ENCODE data around the gene PRSS16.
"Not testable (repeated sequence)": the region's sequence is repeated elsewhere in the genome, so short reads cannot be mapped to it uniquely, and the experiment has no call there.

The PRSS16 gene, protein sequence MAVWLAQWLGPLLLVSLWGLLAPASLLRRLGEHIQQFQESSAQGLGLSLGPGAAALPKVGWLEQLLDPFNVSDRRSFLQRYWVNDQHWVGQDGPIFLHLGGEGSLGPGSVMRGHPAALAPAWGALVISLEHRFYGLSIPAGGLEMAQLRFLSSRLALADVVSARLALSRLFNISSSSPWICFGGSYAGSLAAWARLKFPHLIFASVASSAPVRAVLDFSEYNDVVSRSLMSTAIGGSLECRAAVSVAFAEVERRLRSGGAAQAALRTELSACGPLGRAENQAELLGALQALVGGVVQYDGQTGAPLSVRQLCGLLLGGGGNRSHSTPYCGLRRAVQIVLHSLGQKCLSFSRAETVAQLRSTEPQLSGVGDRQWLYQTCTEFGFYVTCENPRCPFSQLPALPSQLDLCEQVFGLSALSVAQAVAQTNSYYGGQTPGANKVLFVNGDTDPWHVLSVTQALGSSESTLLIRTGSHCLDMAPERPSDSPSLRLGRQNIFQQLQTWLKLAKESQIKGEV

DNA sequence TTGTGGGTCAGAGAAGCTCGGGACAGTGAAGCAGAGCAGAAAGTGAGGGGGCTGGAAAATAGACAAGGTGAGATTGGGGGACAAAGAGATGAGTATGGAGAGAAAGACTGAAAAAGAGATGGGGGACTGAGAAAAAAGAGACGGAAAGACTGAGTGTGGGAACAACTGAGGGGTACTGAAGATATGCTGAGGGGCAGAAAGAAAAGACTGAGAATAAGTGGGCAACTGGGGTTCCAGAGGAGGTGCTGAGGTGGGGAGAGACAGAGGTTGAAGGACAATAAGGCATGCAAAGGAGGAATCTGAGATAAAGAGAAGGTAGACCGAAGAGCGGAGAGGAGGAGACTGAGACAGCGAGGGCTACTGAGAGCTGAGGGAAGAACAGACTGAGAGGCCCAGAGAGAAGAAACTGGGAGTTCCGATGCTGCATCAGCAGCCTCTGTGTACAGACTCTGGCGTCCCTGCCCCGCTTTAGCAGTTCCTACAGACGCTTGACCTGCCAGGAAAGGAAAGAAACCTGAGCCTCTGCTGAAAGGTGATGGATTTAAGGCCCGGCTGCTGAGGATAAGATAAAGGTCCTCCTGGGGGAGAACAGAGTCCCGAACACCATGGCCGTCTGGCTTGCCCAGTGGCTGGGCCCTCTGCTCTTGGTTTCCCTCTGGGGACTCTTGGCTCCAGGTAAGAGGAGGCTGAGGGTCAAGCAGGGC lies at the start of gene PRSS16:
Gene PRSS16 (plus strand): TSS at position 569 of the 704 bp plus-strand sequence. CDS start 37 bp downstream, at position 606.
- DNase-seq (ENCODE audit: low spot score) = no peak

DNA sequence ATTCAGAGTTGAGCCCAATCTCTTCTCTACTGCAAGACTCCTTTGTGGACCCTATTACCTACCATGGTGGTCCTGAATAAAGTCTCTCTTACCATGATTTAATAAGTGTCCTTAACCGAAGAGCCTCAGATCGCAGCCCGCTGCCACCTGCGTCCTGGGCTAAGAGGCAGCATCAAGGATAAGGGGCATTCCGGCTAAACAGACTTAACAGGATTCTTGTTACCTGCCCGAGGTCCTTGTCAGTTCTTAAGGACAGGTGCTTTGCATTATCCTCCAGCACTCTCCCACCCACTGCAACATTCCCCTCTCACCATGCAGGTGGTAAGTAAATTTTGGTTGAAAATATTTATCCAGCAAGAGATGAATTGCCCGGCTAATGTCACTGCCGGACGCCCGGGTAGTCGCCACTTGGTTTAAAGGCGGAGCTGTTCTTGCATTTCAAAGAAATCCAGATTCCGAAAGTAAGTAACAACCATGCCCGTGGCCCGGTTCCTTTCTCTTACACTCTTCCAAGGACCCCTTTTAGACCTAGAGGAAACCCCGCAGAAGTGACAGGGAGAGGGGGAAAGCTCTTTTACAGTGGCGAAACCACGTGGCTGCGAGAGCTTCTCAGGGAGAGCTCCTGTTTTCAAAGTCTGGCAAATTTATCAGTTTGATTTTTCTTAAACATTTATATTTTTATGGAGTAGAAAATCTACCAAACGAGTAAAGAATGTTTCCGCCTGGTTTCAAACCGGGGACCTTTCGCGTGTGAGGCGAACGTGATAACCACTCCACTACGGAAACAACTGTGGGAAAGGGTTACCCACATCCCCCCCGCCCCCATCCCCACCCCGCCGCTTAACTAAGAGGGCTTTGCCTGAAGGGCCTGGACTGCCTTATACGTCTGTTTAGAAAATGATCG lies 41.9 kb upstream of the PRSS16 start:
- peak; percentile 7 for DNase-seq (ENCODE audit: low spot score)

DNA sequence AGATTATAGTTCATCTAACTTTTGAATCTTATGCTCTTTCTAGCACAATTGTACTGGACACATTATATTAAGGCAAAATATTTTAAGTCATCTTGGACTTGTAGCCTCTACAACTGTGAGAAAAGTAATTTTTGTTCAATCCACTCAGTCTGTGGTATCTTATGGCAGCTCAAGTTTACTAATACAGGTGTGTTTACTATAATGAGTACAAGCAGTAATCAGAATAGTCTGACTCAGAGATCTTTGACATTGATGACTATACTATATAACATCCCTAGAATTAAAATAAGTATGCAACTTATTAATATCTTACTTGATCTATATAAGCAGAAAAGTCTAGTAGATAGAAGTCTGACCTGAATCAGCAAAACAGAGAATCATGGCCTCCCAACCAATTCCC lies 40.7 kb upstream of the PRSS16 start:
- no peak for DNase-seq (ENCODE audit: low spot score)

DNA sequence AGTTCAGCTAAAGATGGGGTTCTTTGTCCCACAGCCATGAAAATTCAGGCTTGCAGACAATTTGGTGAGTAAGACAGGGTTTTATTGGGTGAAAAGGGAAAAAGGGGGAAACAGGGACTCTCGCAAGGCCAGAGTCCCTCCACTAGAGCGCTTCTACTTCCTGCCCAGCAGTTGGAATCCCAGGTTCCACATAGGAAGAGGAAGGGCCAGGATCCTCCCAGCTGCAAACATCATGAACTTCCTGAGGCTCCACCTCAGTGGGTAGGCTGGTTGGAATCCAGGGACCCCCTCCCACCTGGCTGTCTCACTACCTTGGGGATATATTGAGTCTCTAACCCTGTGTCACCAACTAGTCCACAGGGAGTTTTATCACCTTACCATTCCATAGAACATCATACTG lies 39.5 kb upstream of the PRSS16 start:
- DNase-seq (ENCODE audit: low spot score) = no peak

DNA sequence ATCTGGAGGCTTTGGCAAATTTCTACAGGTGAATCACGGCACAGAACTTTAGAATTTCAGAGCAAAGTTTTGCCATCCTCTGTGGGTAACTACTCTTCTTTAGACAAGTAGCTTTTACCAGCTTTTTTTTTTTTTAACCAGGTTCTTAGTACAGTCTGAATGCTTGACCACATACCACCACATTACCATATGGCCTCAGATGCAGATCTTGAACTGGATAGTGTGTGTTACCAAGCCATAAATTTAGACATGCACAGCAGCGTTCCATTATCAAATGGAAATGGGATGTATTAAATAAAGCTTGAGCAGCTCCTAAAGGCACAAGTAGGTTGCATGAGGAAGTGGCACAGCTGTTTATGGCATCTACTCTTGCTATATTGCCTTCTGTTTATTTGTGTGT lies 38.3 kb upstream of the PRSS16 start:
- no peak for DNase-seq (ENCODE audit: low spot score)

DNA sequence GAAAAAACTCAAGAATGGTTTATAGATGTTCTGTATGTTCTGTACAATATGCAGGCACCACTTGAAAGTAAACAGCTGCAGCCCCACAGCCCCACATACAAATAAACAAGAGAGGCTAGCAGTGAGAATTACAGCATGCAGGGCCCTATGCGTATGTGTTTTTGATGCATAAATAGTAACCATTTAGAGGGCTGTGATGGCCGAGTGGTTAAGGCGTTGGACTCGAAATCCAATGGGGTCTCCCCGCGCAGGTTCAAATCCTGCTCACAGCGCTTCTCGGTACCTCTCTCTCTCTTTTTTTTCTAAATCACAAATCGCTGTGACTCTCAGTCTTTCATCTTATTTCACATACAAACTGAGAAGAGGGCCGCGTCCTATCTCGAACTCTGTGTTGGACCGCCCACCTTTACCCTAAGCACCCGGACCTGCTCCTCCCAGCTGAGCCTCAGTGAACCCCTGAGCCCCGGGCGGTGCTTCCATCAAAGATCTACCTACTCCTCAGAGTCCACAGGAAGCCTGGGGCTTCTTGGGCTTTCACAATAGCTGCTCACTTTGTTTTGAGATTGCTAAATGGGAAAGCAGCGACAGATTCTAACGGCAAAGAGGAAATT lies 37.7 kb upstream of the PRSS16 start:
- DNase-seq (ENCODE audit: low spot score) = no peak

DNA sequence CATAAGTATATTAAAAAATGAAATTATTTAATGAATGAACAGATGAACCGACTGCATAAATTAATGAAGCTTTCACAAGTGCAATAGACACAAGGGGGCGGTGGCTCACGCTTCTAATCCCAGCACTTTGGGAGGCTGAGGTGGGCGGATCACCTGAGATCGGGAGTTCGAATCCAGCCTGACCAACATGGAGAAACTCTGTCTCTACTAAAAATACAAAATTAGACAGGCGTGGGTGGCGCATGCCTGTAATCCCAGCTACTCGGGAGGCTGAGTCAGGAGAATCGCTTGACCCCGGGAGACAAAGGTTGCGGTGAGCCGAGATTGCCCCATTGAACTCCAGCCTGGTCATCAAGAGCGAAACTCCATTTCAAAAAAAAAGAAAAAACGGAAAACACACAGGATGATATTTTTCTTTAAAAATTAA lies 34.4 kb upstream of the PRSS16 start:
- DNase-seq (ENCODE audit: low spot score) = not testable (repeated sequence)

DNA sequence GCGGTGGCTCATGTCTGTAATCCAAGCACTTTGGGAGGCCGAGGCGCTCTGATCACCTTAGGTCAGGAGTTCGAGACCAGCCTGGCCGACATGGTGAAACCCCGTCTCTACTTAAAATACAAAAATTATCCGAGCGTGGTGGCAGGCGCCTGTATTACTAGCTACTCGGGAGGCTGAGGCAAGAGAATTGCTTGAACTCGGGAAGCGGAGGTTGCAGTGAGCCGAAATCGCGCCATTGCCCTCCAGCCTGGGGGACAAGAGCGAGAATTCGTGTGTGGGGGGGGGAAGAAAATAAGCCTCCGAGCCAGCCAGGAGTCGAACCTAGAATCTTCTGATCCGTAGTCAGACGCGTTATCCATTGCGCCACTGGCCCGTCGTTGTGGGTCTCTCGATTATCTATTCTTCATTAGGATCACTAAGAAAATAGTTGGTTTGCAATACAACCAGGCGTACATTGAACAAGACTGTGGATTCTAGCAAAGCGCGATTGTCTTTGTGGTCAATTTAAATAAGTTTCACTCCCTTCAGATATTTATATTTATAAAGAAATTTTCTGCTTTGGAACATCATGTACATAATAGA lies 33.9 kb upstream of the PRSS16 start:
- DNase-seq (ENCODE audit: low spot score) = no peak

DNA sequence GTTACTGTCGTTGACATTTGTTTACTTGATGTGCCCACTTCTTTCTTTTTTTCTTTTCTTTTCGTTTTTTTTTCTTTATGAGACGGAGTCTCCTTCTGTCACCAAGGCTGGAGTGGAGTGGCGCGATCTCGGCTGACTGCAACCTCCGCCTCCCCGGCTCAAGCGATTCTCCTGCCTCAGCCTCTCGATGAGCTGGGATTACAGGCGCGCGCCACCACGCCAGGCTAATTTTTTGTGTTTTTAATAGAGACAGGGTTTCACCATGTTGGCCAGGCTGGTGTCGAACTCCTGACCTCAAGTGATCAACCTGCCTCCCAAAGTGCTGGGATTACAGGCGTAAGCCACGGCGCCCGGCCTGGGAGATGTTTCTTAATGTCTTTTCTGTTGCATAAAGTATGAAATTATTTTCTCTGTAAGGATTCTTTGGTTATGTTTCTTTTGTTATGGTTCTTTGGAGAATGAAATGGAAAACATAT lies 33.3 kb upstream of the PRSS16 start:
- DNase-seq (ENCODE audit: low spot score) = no peak

DNA sequence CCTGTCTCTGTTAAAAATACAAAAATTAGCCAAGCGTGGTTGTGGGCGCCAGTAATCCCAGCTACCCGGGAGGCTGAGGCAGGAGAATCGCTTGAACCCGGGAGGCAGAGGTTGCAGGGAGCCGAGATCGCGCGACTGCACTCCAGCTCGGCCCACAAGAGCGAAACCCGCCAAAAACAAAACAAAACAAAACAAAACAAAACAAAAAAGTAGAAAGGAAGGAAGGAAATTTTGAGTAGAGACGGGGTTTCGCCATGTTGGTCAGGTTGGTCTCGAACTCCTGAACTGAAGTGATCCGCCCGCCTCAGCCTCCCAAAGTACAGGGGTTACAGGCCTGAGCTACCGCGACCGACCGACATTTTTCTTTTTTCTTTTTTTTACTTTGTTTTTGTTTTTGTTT lies 30.6 kb upstream of the PRSS16 start:
- DNase-seq (ENCODE audit: low spot score) = no peak

DNA sequence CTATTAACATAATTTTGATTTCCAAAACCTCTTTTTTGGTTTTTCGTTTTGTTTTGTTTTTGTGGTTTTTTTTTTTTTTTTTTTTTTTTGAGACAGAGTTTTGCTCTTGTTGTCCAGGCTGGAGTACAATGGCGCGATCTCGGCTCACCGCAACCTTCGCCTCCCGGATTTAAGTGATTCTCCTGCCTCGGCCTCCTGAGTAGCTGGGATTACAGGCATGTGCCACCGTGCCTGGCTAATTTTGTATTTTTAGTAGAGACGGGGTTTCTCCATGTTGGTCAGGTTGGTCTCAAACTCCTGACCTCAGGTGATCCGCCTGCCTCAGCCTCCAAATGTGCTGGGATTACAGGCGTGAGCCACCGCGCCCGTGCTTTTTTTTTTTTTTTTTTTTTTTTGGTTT lies 24.5 kb upstream of the PRSS16 start:
- DNase-seq (ENCODE audit: low spot score) = not testable (repeated sequence)

DNA sequence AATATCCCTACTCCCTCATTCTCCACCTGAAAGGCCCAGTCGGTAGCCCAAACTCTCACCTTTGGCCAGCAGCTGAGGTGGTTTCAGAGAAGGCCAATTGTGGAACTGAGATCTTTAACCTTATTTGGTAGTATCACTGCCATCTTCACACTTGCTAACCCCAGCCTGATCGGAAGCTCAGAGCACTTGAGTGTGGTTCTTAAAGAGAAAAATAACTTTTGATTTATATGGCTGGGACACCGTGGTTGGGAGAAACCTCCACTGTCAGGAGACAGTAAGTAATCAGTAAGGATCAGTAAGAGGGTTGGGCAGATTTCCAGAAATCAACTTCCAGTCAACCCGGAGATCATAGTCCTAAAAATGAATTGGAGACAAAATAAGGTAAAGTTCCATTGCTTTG lies 22.8 kb upstream of the PRSS16 start:
- DNase-seq (ENCODE audit: low spot score) = no peak

DNA sequence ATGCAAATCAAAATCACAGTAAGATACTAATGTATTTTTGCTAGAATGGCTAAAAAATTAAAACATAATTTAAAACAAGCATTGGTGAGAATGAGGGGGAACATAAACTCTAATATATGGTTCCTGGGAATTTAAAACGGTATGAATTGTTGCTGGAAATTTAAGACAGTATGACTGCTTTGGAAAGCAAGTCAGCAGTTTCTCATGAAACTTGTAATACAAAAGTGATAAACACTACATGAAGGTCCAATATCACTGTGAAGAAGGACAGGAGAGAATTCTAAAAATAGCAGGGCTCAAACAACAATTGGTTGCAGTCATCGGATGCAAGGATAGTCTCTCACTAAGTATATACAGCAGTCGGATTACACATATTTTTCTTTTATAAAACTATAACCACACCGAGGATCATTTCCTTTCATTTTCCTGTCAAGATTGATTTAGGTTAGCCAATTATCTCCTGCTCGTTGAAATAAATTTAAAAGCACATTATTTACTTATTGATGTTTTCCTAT lies 18.5 kb upstream of the PRSS16 start:
- no peak for DNase-seq (ENCODE audit: low spot score)

DNA sequence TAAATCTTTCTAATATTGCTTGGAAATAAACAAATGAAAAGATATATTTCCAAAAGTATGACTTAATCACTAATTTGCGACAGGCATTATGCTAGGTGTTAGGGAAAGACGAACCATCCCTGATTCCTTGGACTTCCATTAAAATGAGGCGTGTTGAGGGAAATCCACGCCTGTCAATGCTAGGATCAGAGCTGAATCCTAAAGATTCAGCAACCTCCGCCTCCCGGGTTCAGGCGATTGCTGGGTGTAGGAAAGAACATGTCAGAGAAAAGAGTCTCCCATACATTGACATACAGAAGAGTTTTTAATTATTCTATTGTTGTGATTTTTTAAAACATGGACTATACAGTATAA lies 16.8 kb upstream of the PRSS16 start:
- no peak for DNase-seq (ENCODE audit: low spot score)

DNA sequence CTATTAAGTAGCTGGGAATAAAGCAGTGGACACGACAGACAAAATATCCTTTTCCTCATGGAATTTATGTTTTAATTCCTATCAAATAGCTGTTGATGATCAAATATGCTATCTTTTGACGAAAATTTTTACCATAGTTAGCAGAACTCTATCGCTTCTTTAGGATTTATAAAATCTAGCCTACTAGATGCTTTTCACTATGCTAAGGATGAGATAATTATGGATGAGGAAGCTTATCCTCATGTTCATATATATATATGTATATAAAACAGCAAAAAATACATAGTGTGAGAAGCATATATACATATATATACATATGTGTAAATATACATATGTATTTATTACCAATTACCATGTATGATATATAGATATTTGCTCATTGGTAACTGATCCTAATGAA lies 12.9 kb upstream of the PRSS16 start:
- DNase-seq (ENCODE audit: low spot score) = no peak

DNA sequence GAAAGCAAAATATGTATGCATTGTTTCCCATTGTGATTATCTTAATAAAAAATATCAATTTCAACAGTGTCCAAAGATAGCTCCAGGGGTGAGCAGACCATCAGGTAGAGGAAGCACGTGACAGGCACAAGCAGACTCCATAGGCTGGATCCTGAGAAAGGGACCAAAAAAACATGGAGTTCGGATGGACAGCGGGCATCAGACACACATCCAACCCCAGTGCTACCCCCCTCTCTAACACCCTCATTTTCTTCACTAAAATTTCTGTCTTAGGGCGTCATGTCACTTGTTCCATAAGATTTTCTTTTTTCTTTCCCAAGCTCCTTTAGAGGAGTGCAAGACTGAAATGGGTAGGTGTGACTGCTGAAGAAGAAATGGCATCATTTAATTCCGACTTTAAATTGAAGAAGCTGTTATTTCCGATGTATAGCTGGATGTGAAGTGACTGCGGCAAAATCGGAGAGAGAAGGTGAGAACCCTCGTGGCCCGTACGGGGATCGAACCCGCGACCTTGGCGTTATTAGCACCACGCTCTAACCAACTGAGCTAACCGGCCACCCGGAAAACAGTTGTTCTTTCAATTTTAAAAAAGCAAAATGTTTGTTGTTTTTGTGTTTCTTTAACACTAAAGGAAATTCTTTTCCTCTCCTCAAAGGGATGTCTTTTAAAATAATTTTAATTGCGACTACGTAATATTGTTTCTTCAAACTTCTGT lies 10.3 kb upstream of the PRSS16 start:
- DNase-seq (ENCODE audit: low spot score) = peak; percentile 46

DNA sequence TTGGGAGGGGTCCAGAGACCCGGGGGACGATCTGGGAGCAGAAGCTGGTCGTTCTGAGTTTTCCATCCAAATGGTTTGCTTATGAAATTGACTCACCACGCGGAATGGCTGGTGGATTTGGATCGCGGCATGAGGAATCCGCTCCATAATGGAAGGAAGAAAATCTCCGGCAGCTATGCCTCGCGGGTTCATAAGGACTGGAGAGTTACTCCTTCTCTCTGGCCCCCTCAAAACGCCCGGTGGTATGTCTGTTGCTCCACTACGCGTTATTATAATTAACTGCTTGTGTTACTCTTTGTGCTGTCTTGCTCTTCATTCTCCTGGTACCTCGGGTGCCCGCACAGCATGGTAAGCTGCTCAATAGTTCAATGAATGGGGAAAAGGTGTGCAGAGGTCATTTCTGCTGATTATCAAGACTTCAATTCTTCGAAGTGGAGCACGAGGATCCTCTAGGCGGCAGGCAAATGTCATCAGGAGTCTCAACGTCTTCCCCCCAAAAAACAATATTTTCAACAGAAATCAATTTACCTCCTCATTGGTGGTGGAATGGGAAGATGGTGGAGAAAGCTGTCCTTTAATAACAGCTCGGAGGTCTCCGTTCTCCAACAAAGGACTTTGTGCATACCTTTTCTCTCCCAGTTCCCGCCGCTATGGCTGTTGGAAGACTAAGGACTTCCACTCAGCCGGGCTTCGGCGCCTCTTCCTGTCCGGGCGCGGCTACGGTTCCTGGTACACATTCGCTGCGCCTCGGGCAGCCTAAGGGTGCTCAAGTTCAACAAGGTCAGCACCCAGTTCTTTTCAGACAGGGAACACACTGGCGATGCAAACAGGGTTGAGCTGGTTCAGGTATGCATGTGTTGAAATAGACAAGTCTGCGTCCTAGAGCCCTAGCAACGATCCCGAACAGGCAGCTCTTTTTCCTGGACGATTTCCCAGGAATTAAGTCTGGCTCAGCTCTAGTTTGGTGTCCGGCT lies 9.2 kb upstream of the PRSS16 start:
- peak; percentile 19 for DNase-seq (ENCODE audit: low spot score)

DNA sequence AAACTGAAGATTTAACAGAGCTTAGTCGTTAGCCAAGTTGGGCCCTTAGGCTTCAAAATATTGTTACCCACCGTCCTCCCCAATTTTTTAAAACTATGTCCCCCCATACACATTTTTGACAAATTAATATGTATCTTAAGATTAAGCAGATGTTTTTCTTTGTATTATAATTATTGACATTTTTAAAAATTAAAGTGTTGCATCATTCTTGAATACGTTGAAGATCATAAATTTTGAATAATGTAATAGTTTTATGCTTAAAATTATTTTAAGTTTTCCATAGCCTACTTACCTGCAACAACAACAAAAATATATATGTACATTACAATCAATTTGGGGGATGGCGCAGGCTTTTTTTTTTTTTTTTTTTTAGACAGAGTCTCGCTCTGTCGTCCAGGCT lies 8.2 kb upstream of the PRSS16 start:
- no peak for DNase-seq (ENCODE audit: low spot score)

DNA sequence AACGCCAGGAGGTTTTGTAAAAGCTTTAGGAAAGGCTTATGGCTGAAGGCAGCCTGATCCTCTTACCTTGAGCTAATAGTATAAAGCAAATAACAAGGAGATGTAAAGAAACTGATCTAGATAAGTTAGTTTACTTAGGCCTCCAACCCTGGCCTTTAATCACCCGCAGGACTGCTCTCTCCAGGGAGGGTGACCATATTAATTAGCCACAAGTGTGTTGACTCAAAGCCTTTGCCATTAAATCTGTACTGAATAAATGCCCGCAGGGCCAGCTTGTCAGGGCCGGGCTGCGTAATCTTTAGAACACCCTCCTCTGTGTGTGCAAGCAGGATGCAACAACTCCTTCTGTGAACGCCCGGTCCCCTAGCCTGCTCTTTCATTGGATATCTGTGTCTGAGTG lies 6.1 kb upstream of the PRSS16 start:
- DNase-seq (ENCODE audit: low spot score) = no peak

All from iPS-NIHi11 (cell line).